DMS79 (cell line): ENCODE data around the gene CC2D2A.

Experiments
- DNase-seq: peaks from one replicate; lab custom pipeline; 2025; lab: John Stamatoyannopoulos, UW

The CC2D2A gene

DNA sequence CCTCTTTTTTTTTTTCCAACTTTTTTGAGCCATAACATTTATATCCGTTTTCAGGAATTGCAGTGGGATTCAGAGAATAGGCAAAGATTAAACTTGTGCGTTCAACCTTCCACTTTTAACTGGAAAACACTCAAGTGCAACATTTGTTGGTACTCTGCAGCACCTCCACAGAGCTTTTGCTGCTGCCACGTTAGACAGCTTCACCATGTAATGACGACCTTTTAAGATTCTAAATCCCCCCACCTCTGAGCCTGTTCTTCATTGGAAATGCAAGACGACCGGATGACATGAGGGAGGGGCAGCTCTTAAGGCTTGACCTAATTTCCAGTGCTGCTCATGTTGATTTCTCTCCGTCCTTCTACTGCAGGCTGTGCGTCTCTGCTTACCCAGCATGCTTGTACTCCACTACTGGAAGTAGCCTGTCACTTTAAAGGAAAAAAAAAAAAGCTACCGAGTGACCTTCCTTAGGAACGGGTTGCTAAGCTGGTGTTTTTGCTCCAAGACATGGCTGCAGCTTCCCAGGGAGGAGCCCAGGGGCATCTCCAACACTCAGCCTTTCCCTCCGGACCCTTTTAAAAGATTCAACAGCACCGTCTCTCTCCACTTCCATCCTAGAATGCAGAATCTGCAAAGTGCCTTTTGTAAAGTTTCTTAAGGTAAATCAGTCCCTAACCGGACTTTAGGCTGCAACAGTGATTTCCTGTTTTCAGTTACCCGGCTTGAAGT, at the start of gene CC2D2A:
TSS of gene CC2D2A (plus strand) at position 481 of the 726 bp plus-strand sequence. CDS start 6,051 bp downstream, outside the sequence.
- DNase-seq = no peak

DNA sequence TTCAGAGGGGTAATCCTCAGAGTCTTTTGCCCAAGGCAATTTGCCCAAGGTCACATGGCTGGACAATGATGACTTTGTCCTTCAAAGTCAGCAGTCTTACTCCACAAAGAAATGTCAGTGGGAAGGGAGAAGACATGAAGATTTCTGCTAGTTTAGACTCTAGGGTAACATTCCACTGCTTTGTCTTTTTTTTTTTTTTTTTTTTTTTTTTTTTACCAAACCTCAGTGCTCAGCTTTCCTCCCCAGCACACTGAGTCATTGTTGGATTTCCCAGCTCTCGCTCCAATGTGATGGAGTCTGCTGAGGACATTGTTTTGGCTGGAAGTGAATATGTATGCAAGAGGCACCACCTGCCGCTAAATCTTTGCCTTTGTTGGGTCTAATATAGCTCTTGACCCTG, 49.0 kb upstream of the CC2D2A start:
- no peak for DNase-seq

DNA sequence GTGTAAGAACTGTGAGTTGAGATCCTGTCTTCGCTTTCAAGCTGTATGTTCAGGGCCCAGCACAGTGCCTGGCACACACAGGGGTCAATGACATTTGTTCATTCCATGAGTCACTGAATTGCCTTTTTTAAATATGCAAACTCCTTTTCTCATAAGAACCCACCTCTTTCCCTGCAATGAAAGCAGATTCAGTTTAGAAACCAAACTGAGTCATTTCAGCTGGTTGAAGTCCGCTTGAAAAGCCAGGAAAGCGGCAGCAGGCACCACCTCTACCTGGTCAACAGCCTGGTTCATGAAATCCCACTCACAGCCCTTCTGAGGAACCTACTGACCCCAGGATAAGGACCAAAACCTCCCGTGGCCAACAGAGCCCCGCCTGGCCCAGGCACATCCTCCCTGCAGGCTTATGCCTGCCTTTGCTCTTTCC, 46.4 kb upstream of the CC2D2A start:
- DNase-seq = no peak

DNA sequence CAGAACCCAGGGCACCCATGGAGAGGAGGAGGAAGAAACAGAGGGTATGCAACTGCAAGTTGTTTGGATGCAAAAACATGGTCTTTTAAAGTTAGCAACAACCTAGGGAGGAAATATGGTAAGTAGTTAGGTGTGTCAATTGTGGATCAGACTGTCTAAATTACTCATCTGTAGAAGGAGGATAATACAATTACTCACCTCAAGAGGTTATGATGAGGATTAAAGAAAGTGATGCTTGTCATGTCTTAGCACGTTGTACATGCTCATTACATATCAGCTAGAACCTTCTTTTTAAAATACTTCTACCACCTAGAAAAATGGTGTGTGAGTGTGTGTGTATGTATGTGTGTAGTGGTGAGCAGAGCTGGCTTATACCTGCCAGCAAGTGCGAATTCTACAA, 44.2 kb upstream of the CC2D2A start:
- DNase-seq = no peak

DNA sequence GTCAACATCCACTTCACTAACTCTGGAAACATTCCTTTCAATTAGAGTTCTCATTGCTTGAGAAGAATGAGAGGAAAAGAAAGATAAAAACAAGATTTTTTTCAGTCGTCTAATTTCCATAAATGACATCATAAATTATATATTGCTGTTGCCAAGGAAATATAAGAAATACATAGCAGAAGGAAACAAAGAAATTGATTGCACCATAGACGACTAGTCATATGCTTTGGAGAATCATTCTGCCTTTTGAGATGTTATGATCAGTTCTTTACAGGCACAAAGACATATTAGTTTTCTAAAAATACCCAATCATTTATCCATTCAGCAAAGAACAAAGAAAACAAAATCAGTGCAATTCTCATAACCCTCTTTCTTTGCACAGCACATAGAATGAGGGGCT, 42.5 kb upstream of the CC2D2A start:
- no peak for DNase-seq

DNA sequence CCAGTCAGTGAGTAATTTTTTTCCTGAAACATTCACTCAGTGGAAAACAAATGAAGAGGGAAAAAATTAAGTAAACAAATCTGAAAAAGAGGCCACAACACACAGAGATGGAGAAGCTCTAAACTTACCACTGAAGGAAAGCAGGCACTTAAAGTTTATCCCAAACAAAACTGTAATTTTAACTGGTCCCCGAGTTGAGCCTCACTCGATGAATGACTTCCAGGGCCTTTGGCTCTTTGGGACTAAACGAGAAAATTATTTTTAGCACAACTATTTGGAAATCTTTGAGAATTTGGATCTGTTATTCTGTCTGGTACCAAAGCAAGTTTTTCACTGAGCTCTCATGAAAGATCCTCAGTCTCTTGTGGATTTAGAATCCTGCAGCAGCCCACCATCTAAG, 42.0 kb upstream of the CC2D2A start, which contains the start of gene C1QTNF7:
TSS of gene C1QTNF7 (plus strand) at position 333 of the 400 bp plus-strand sequence. CDS start 7,711 bp downstream, outside the sequence.
- no peak for DNase-seq

DNA sequence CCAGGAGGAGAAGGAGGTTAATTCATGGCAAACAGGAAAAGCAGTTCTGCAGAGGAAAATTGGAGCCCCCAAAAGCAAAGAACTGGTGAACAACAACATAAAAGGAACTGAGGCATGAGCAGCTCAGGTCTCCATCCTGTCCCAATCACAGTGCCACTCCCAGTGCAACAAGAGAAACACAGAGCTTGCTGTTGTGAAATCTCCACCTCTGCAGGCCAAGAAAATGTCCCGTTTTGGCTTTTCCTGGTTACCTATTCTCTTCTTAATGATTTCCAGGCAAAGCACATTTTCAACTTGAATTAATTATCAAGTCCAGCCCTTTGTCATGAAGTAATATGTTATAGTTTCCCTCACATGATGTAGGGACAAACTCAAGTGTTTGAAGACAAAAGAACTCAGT, 41.1 kb upstream of the CC2D2A start:
- DNase-seq = no peak

DNA sequence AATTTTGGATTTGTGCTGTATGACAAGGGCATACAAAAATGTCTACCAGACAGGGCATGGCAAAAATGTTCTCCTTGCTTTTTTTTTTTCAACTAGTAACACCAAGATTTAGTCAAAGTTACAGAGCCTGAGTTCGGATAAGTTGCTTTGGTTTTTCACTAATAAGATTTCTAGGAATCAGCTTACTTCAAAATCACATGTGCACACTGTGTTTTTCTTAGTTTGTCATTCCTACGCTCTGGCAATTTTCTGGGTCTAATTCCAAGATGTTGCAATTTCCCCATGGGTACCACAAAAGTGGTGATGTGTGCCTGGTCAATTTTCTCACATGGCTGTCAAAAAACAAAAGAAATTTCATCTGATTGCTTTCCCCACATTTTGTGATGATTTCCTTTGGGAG, 35.6 kb upstream of the CC2D2A start:
- DNase-seq = no peak

DNA sequence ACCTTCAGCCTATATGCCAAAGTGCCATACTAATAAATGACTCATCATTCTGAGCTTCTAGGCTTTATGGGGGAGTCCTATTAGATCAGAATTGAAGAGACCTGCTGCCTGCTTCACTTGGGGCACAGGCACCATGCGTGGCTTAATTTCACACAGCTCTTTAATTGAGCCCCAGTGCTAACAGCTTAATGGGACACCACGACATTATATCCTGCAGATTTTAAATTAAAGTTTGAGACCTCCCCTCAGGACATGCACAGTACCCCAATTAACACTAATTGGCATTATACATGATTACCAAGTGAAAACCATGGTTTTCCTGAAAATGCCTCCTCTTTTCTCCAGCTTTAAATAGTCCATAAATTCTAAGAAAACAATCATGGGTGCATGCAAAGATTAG, 35.0 kb upstream of the CC2D2A start:
- no peak for DNase-seq

DNA sequence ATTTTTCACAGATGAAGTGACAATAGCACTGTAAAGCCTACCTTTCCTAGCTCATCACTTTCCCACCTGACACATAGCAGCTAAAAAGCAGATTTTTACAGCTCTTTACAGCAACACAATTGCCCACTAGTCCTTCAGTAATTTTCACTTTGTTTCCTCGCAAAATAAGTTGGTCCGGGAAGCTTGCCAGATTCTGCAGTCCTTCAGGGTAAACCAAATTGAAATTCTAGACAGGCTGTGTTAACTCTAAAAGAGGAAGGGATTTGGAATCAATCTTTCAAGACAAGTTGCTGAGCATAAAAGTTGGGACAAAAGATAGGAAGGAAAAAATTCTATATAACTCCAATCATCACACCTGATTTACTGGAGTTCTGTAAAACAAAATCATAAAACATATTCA, 33.2 kb upstream of the CC2D2A start:
- DNase-seq = no peak

DNA sequence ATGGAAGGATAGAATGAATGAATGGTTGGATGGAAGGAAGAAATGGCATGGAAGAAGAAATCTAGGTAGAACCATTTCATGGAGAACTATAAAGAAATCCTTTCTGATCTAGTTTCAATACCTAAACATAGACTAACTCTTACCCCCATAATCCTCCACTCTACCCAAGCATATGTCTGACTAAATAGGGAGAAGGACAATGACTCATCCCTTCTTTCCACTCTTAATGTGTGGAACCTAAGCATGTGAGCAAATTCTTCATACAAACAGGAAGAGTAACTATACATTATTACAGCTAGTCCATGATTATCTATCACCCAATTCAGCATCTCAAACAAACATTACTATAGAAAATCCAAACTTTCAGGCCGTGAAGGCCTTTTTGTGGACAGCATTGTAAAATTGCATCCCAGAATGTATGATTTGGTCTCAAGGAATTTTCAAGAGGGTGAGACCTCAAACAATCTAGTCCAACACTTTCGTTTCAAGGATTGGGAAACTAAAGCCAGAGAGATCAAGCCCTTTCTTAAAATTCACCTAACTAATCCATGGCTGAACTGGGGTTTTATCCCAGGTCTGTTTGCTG, 30.6 kb upstream of the CC2D2A start:
- DNase-seq = no peak

DNA sequence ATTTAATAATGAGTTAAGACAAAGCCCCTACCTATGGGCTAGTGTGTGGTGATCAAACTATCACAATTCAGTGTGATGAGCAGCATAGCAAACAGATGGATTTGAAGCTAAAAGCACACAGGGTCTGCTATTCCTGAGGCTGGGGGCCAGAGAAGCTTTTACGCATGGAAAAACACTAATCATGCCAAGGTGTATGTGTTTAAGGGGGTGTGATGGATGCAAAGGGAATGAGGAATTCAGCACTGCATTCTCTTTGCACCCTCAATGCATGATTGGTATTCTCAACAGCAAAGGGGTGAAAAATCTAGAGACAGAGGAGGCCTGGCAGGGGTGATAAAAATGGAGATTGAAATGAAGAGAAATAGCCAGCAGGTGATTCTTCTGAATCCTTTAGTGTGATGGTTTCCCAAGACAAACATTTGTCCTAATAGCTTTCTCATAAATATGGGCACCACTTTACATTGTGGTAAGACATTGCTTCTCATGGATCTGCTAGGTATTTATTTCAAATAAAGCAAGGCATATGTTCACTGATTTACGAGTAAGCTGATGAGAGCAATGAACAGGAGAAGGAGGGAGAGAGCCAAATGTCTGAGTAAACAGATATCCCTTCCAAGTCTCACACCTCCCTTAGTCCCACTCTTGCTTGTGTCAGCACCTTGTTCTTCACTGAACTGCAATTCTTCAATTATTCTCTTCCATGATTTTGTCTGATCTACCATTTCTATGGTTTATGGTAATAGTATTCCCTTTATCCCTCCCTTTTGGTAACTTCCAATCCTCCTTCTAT, 26.1 kb upstream of the CC2D2A start:
- no peak for DNase-seq

DNA sequence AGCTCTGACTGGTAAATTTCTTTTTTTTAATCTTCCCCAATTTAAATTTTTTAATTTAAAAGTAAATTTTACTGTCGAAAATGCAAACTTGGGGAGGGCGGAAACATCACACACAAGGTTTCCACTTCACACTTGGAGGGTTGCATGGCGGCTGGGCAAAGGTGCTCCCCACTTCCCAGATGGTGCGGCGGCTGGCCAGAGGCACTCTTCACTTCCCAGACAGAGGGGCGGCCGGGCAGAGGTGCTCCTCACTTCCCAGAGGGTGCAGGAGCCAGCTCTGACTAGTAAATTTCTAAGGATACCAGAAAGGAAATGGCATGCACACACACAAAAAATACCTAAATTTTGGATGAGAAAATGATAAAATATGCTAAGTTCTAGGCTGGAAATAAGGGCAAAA, 25.4 kb upstream of the CC2D2A start:
- DNase-seq = no peak

DNA sequence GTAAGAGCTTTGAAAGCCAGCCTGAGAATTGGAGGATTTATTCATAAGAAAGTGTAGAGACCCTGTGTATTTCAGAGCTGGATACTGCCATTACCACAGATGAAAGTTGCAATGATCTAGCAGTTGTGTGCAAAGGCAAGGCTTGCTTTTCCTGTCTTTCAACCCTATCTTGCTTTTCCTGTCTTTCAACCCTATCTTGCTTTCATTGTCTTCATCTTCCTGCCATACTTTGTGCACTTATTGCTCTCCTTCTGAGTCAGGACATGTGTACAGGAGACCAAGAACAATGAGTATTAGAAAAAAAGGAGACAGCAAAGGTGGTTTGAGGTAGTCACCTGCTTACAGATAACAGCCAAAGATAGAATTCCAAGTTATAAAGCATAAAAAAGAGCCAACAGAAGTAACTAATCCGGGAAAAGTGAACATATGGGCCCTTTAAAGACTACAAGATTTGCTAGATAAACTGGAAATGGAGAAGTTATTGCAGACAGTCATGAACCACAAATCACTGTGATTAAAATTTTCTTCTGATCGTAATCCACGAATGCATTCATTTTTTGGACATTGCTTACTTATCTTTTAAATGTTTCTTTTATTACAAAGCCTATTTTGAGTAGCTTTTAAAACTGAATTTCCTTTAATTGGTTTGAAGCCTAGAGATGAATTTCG, 24.7 kb upstream of the CC2D2A start:
- no peak for DNase-seq

DNA sequence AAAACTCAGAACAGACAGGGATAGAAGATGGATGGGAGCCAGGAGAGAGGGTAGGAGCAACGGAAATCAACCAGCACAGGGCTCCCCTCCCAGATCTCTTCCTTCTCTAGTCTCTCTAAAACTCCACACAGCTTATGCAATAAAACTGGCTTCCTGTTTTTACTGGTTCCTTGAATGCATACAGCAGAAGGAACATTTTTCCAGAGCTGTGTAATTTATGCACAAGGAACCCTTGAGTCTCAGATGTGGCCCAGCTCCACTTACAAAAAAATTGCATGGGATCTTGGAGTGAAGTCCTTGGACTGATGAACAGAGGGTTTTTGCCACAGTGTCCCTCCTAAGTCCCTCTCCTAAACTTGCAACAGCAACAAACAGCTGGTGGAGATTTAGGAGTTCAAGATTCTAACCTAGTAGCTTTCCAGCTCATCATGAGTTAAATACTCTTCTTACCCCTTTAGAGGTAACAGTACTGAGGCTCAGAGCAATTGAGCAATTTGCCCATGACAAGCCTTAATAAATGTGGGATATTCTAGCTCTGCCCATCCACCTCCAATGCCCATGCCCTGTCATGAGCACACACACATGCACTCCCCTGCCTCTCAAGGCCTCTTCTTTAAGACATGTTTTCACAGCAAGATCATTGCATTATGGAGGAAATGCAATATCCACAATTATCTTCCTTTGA, 18.4 kb upstream of the CC2D2A start:
- no peak for DNase-seq

DNA sequence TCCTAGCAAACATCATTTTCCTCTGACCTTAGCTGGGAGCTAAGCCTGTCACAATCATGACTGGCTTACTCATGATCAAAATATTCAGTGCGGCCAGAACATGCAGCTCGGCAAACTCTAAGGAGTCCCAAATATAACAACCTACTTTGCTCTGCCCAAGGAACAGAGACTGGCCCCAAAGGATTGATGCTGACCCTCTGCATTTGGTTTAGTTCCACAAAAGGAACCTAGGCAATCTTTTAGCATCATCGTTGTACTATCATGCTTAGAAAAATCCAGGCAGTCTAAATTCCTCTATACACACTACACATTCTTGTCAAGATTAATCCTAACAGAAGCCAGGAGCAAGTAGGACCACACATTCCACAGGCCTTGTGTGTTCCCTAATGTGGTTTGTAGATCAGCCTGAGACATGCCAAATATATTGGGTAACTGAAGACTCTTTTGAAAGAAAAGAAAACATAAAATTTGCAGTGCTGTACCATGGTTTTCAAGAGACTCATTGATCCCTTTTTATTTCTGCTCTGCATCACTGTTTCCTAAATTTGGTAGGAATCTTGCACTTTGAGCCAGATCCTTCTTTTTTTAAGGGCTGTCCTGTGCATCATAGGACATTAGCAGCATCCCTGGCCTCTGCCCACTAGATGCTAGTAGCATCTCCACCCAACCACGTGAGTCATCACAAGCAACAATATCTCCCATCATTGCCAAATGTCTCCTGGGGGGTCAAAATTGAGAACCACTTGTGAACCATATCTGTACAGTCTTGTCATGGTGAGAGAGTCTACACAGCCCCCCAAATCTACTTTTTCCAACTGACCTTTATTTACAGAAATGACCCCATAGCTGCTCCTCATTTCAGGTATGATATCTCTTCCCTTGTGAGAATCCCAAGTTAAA, 17.6 kb upstream of the CC2D2A start:
- DNase-seq = no peak

DNA sequence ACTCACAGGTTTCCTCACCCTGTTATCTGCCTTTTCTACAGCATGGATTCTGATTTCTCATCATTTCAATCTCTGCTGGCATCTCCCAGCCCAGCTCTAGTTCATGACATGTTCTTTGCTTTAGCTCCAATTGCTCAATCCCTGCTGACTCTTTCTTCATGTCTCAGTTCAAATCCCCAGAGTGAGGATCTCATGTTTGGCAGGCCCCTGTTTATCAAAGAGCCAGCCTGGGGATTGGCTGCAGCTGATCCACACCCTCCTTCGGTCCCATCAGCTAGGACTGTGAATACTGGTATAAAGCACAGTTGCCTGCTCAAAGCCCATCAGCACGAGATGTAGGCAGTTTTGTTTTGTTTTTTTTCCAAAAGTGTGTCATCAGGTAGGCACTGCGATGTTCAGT, 14.4 kb upstream of the CC2D2A start:
- DNase-seq = no peak

DNA sequence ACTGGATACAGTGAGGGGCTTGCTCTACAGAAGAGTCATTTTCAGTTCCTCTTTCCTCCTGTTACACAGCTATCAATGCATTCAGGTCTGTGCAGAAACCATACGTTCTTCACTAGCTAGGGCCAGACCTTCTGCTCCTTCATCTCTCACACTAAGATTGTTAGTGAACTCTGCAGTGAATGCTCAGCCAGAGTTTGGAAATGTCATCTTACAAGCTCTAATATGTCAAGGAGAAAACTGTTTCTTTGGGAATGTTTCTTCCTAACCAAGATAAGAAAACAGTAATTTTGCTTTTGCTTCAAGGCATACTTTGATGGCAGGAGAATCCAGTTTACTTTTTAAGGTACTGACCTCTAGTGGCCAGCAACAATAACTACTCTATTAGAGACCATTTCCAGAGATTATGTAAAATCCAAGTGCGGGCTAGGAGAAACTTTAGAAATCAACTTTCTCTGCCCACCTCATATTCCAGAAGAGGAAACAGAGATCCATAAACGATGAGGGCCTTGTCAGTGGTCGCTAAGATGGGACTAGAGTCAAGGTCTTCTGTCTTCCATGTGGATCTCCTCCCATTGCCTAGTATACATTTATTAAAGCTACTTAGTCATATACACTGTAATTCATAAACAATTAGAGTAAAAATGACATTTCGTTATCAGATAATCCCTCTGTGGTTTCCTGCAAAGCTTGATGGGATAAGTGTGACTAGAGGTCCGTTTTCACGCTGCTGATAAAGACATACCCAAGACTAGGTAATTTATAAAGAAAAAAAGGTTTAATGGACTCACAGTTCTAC, 12.1 kb upstream of the CC2D2A start:
- DNase-seq = no peak

DNA sequence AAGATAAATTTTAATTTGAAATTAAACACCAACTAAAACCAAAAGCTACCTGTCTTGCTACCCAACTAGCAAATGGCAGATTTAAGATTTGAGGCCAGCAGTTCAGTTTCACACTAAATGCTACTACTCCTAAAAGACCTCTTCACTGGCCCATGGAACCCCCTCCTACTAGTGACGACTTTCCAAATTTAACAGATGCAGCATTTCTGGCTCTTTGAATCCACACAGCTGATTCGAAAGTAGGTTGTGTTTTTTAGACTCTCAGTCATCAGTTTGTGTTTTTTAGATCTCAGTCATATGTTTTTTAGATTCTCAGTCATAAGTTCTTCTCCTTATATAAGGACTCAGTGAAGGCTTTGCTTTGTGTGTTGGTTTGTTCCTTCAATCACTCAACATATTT, 11.1 kb upstream of the CC2D2A start:
- no peak for DNase-seq

DNA sequence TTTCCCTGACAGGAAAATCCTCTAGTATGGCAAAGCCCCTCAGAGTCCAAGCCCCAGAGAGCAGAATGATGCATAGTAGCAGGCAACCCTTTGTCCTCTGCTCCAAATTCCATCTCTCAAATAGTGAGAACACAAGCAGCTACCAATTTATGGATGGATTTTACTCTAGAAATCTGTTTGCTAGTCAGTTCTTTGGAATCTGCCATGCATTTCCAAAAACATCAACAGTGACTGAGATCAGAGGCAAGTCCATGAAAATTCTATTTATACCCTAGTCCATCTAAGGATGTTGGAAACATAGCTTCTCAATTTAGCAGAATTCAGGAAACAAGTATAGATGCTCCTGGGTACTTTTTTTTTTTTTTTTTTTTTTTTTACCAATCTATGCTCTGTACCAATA, 10.0 kb upstream of the CC2D2A start:
- DNase-seq = no peak
